K562 (cell line): Measurements from ENCODE around the gene WDR54. TPM values are rescaled to one million over a fixed set of nuclear protein-coding genes. Genes with fewer than 3 reads are reported as not detected.

ENCODE experiments used
- DPF2 ChIP-seq: fragments of 450-650 bp; IDR thresholded peaks from 2 replicates; pipeline ENCODE4 v1.6.1; 2016
- E2F3 ChIP-seq: fragments of 250-450 bp; sonication (Bioruptor Pico); IDR thresholded peaks from 2 replicates; pipeline ENCODE4 v1.4.0; 2020; ENCODE audit warnings: mild to moderate bottlenecking
- E4F1 ChIP-seq: fragments of 250-450 bp; sonication (Bioruptor Pico); IDR thresholded peaks from 2 replicates; pipeline ENCODE4 v1.5.0; 2021; ENCODE audit warnings: mild to moderate bottlenecking, borderline replicate concordance
- EP400 ChIP-seq: fragments of 450-650 bp; IDR thresholded peaks from 2 replicates; pipeline ENCODE4 v1.6.1; 2017; ENCODE audit warnings: antibody characterized with exemption, mild to moderate bottlenecking, moderate library complexity
- HINFP ChIP-seq: fragments of 450-650 bp; conservative IDR thresholded peaks from 2 replicates; pipeline ENCODE4 v1.6.1; 2016; ENCODE audit warnings: missing genetic modification characterization, low read depth, mild to moderate bottlenecking, control low read depth, missing compliant biosample characterization
- HNRNPK ChIP-seq: fragments of 200-400 bp; formaldehyde crosslinking; IDR thresholded peaks from one replicate; pipeline ENCODE4 v1.6.1; 2018; ENCODE audit warnings: mild to moderate bottlenecking, low read depth, low read length; ENCODE audit not compliant: poor library complexity, severe bottlenecking
- HOXB6 ChIP-seq: fragments of 250-450 bp; sonication (Bioruptor Pico); IDR thresholded peaks from 2 replicates; pipeline ENCODE4 v1.5.1; 2022; ENCODE audit warnings: mild to moderate bottlenecking, borderline replicate concordance
- MNT ChIP-seq, 2 experiments: fragments of 450-650 bp; conservative IDR thresholded peaks; 2 replicates each; pipeline ENCODE4 v1.6.1; 2017; ENCODE audit warnings: mild to moderate bottlenecking in 2 of 2, moderate library complexity in 2 of 2
- RERE ChIP-seq: sonication (generic); formaldehyde crosslinking; IDR thresholded peaks from 2 replicates; pipeline ENCODE4 v1.8.0; 2023; ENCODE audit warnings: missing genetic modification reagents, mild to moderate bottlenecking, borderline replicate concordance
- RNF2 ChIP-seq: sonication (generic); IDR thresholded peaks from 2 replicates; pipeline ENCODE4 v1.6.1; 2016
- ZNF280B ChIP-seq: fragments of 250-450 bp; sonication (Bioruptor Pico); IDR thresholded peaks from 2 replicates; pipeline ENCODE4 v1.5.1; 2021; ENCODE audit warnings: mild to moderate bottlenecking
- polyA plus RNA-seq, 8 experiments: library from polyadenylated mRNA; depleted of rRNA in 4 of 8; stranded (reverse) in 5 of 8; unstranded in 3 of 8; fragments of >200 nt; fragmentation: Nextera tagmentation in 2 of 8; fragmentation: Illumina TruSeq in 1 of 8; extraction: Ambion mirVana in 2 of 8; extraction: Trizol in 1 of 8; gene quantifications; 2 replicates each; pipeline versions ENCODE4 v1.2.1 to v1.2.3, GENCODE V29; 2011 to 2014; ENCODE audit warnings: inconsistent platforms in 1 of 8, missing spikeins in 1 of 8
- total RNA-seq, 7 experiments: library from RNA; depleted of rRNA in 6 of 7; stranded (reverse); fragments of >200 nt in 6 of 7; fragmentation: Illumina TruSeq in 2 of 7; extraction: Trizol in 2 of 7; gene quantifications; 2 replicates each; pipeline versions ENCODE4 v1.2.1 to v1.2.3, GENCODE V29; 2011 to 2021; ENCODE audit warnings: low replicate concordance in 1 of 7

WDR54 gene
- total and polyA plus RNA-seq, 9 of the 15 experiments (the other 6 are each of a cell fraction or from before 2014, with no cell fraction given): 5.2 to 15.2 (median 7.4) TPM

GRCh38 chr2:74454654-74455511 lies 33.4 kb downstream of the WDR54 start, which contains the start of gene INO80B (continued):
- TF ChIP-seq RERE (CRISPR knock-in tag): no peak
- TF ChIP-seq HNRNPK: no peak
- no peak for TF ChIP-seq E4F1
- peak; percentile 50; the same call in 1 of the 2 replicates for TF ChIP-seq RNF2
- no peak for TF ChIP-seq ZNF280B (CRISPR knock-in tag)
- TF ChIP-seq EP400: peak; percentile 86
- TF ChIP-seq DPF2: peak; percentile 43; the same call in 1 of the 2 replicates
- no peak for TF ChIP-seq HOXB6
- no peak for TF ChIP-seq E2F3
- TF ChIP-seq HINFP (tag): no peak
- peak; percentile 92 to 97 for TF ChIP-seq MNT (conservative IDR thresholded peaks at IDR 0.05)
